ENCODE results near the gene KRTAP12-3.

DNA sequence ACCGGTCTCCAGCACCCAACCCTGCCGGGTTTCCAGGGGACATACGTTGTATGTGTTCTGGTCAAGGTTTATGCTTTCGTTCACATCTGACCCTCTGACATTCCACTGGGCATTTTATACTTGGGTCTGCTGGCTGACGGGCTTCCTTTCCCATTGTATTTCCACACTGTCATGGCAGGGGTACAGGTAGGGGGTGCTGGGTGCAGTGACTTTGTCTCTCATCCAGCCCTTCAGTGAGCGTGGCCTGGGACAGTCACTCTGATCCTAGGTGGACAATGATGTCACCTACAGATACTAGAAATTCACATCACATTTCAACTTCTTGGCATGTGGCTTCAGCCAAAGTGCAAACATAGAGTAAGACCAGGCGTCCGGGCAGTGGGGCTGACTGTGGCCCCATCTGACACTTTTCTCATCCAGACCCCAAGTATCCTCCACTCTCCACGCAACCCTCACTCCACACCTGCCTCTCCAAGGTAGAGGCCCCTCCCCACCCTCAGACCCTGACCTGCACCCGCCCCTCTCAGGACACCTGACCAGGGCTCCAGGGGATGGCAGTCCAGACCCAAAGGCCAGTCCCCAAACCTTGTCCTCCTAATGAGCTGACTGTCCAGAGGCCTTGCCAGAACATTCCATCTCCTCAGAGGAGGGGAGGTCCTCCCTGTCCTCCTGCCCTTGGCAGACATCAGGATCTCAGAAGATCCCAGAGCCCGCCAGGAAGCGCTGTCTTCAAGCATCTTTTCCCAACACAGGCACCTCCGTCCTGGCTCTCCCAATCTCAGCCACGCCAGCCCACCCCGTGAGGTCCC lies 21.3 kb upstream of the KRTAP12-3 start:
- TF ChIP-seq CTCF (IDR thresholded peaks at IDR 0.05 in 8 of 11, conservative IDR thresholded peaks at IDR 0.05 in 3 of 11) (no peak), POLR2AphosphoS5 (IDR thresholded peaks at IDR 0.05) (no peak), POLR2A (IDR thresholded peaks at IDR 0.05) (no peak)
